ENCODE measurements around the gene GARS1. TPM values are rescaled to one million over a fixed set of nuclear protein-coding genes. Genes with fewer than 3 reads are reported as not detected.

The GARS1 gene
- total RNA-seq, 3 donors from 2014 or later: 366 to 488 (median 410) TPM

DNA sequence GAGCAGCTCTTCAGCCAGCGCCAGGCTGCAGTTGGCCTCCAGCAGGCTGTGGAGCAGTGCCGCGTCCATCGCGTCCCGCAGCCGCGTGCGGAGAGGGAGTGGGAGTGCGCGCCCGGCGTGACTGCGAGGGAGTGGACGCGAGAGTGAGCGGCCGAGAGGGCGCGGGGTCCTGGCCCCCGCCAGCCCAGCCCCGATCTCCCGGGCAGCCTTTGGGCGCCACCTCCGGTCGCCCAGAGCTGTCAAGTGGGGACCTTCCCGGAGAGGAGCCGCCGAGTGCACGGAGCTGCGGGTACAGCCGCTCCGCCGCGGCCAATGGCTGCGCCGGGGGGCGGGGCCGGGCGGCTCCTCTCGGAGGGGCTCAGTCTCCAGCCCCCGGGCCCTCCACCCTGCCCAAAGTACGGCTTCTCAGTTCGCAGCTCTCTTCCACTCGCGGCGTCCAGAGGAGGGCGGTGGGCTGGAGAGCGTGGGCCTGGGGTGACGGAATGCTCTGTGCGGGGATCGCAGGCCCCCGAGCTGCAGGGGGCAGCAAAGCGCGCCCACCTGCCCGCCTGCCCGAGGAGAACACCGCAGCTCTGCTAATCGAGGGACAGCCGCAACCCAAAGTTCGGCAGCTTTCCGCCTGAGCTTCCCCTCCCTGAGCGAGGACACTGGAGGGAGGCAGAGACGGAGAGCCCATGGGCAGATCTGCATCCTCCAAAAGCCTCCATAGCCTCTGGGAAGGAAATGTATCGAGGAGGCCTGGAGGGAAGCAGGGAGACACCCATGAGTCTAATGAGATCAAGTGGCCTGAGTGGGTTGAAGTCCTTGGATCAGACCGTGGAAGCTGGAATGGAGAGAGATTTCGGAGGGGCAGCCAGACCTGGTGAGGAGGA is 87.8 kb downstream of the GARS1 start, which contains the start of gene CRHR2:
CRHR2 (minus strand) TSS at position 245 of the 872 bp plus-strand sequence; CDS start at position 69, 176 bp downstream.
- ATAC-seq (peak; percentile 83 to 89), DNase-seq (peak; percentile 18)
- peak within 1 kb of the TSS; percentile 73 for H3K4me3 Mint-ChIP-seq
- H3K27me3 Mint-ChIP-seq (ENCODE audit: low read depth): peaks cover 63% of the 10 kb centered on the region
- peaks cover 11% of the 10 kb centered on the region for H3K4me1 Mint-ChIP-seq (ENCODE audit: low read depth)
- no peaks in the 10 kb centered on the region for H3K9me3 Mint-ChIP-seq
- H3K36me3 Mint-ChIP-seq (ENCODE audit: insufficient read depth): no peaks in the 10 kb centered on the region

- peaks cover 11% of the 10 kb centered on the region for H3K4me1 Mint-ChIP-seq (ENCODE audit: low read depth)
- H3K9me3 Mint-ChIP-seq: no peaks in the 10 kb centered on the region
- H3K27me3 Mint-ChIP-seq (ENCODE audit: low read depth): peaks cover 61% of the 10 kb centered on the region
- ATAC-seq: no peak
- H3K4me3 Mint-ChIP-seq: peak overlapping the region; percentile 35
- no peaks in the 10 kb centered on the region for H3K36me3 Mint-ChIP-seq (ENCODE audit: insufficient read depth)
- DNase-seq: no peak
These were observed 88.6 kb downstream of the GARS1 start for GRCh38 chr7:30683306-30683705.

Other genes starting within 250 kb of the GARS1 start
- 1 to 10 TPM; 4.1 to 5.4 (median 4.6) TPM for gene NOD1, start 116.1 kb upstream of the GARS1 start, total RNA-seq
- 10 to 100 TPM; 66.0 to 75.5 (median 67.5) TPM for gene GGCT, start 90.0 kb upstream of the GARS1 start, total RNA-seq
- gene CRHR2, start 87.6 kb downstream of the GARS1 start, total RNA-seq: not detected
- under 1 TPM; 0.08 to 0.25 (median 0.14) TPM for gene INMT, start 157.3 kb downstream of the GARS1 start, total RNA-seq
- 1 to 10 TPM; 1.6 to 2.1 (median 1.7) TPM for gene MINDY4, start 176.5 kb downstream of the GARS1 start, total RNA-seq